HuH-7 (cell line): ENCODE data around the gene TBC1D5.
"Not testable (repeated sequence)": the region's sequence is repeated elsewhere in the genome, so short reads cannot be mapped to it uniquely, and the experiment has no call there.

Experiments used
- DNase-seq: peaks from one replicate; pipeline ENCODE4 v3.0.0; 2011; ENCODE audit warnings: low spot score

The TBC1D5 gene

DNA sequence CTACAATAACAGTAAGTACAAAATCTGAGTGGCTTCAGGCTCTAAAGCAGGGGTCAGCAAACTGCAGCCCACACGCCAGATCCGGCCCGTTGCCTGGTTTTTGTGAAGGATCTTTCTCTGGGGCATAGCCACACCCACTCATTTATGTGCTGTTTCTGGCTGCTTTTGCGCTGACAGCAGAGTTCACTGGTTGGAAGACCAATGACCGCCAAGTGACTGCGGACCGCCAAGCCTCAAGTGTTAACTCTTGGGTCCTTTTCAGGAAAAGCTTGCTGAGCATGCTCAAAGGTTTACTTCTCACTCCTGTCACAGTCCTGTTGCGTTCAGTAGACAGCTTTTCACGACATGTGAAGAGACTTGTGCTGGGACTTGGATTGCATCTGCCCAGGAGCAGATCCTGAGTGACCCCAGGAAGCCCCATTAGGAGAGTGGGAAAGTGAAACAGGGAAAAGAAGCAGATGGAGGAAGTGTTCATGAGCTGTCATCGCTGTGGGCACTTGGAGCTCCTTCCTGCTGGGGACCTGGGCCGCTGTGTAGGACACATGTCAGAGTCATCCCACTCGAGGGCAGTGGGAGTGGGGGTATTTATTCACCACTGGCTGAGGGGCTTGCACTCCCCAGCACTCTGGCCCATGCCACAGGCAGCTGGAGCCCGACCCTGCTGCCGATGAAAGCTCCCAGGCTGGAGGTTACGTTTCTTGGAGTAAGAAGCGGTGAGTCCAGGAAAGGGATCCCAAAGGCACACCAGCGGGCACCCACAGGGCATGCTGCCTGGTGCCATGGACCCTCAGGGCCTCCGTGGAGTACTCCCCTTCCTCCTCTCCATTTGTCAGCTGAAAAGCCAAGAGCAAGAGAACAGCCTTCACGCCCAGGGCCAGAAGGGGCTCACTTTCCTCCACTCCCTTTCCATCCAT is 608.5 kb downstream of the TBC1D5 start:
- no peak for DNase-seq

DNA sequence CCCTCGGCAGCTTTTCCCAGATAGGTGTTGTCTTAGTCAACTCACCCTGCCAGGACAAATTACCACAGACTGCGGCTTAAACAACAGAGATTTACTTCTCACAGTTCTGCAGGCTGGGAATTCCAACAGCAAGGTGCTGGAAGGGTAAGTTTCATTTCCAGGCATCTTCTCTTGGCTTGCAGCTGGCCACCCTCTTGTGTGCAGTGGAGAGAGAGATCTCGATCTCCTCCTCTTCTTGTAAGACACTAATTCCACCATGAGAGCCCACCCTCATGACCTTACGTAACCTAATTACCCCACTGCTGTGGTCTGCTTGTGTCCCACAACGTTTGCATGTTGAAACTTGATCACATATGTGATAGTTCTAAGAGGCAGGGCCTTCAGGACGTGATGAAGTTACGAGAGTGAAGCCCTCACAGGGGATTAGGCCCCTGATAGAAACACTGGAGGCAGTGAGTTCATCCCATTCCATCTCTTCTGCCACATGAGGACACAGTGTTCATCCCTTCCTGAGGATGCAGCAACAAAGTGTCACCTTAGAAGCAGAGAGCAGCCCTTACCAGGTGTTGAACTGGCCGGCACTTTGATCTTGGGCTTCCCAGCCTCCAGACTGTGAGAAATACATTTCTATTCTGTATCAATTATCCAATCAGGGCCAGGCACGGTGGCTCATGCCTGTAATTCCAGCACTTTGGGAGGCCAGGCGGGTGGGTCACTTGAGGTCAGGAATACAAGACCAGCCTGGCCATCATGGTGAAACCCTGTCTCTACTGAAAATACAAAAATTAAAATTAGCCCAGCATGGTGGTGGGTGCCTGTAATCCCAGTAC is 609.9 kb downstream of the TBC1D5 start:
- no peak for DNase-seq

DNA sequence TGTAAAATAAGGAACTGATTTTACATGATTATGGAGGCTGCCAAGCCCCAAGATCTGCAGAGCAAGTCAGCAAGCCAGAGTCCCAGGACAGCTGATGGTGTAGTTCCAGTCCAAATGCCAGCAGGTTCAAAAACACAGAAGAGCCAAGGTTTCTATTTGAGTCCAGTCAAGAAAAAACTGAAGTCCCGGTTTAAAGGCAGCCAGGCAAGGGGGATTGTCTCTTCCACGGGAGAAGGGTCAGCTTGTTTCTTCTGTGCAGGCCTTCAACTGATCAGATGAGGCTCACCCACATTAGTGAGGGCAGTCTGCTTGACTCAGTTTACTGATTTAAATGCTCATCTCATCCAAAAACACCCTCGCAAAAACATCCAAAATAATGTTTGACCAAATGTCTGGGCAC is 611.5 kb downstream of the TBC1D5 start:
- DNase-seq, result no peak

DNA sequence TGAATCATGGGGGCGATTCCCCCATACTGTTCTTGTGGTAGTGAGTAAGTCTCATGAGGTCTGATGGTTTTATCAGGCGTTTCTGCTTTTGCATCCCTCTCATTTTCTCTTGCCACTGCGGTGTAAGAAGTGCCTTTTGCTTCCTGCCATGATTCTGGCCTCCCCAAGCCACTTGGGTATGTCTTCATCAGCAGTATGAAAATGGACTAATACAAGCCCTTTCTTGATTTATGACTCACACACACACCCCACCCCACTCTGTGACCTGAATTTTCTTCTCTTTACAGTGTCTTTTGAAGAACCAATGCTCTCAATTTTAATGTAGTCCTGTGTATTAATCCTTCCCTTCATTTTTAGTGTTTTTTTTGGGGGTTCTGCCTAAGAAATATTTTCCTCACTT is 612.9 kb downstream of the TBC1D5 start:
- DNase-seq, result no peak

DNA sequence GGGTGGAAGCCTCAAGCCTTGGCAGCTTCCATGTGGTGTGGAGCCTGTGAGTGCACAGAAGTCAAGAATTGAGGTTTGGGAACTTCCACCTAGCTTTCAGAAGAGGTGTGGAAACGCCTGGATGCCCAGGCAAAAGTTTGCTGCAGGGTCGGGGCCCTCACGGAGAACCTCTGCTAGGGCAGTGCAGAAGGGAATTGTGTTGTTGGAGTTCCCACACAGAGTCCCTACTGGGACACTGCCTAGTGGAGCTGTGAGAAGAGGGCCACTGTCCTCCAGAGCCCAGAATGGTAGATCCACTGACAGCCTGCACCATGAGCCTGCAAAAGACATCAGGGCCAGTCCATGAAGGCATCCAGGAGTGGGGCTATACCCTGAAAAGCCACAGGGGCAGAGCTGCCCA is 613.8 kb downstream of the TBC1D5 start:
- DNase-seq, result not testable (repeated sequence)

DNA sequence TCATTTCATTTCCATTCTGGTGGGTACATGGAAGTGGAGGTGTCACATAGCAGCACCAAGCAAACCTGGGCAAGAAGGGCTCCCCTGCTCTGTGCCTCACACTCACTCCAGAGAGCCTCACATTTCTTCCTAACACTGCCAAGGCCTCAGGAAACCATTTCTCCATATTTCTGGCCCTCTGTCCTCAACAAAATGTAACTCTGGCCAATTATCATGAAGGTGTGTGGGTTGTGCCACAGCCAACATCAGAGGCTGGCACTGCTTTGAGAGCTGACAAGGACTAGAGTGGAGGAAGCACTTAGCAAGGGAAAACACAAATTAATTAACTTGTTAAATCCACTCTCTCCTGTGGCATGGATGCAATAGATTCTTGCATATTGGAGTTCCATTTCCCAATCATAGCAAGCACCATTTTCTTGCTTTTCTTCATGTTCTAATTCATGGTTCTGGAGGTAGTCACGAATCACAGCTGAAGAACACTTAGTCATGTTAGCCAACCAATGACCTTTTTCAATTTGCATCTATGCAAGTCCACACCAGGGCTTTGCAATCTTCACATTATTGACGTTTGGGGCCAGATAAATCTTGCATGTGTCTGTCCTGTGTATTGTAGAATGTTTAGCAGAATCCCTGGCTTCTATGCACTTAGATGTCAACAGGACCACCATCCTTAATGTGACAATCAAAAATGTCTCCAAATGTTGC is 616.5 kb downstream of the TBC1D5 start:
- DNase-seq, result no peak

- no peak for DNase-seq
Measured at GRCh38 chr3:17122758-17123157, 619.7 kb downstream of the TBC1D5 start.

DNA sequence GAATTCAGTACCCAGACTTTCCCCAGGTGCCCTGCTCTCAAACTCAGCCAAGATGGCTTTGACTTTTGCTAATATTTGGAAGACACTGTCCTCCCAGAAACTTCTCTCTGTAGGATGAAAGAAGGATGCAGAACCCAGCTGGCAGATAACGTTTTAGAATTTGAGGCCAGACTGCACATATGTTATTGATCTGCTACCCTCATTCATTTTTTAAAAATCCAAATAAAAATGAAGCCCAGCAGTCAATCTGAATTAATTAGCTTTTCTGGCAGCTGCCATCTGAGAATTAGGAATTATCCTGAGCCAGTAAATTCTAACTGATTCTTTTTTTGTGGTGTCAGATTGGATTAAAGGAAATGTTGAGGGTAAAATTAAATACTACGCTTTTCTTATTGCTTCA is 621.1 kb downstream of the TBC1D5 start:
- no peak for DNase-seq

DNA sequence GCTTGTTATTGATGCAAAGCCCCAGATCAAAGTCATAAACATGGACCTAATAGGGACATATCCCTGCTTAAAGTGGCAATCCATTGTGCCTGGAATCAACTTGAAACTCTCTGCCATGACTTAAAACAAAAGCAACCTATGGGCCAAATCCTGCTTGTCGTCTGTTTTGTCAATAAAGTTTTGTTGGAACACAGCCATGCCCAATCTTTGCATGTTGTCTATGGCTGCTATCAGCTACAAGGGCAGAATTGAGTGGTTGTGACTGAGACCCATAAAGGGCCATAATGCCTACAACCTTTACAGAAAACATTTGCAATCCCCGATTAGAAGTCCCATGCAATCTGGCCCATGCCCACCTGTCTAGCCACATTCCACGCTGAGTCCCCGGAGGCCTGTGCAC is 622.3 kb downstream of the TBC1D5 start:
- DNase-seq, result no peak

- DNase-seq, result no peak
Measured at GRCh38 chr3:17119201-17120072, 623.0 kb downstream of the TBC1D5 start.

- no peak for DNase-seq
Measured at GRCh38 chr3:17118771-17119170, 623.7 kb downstream of the TBC1D5 start.

DNA sequence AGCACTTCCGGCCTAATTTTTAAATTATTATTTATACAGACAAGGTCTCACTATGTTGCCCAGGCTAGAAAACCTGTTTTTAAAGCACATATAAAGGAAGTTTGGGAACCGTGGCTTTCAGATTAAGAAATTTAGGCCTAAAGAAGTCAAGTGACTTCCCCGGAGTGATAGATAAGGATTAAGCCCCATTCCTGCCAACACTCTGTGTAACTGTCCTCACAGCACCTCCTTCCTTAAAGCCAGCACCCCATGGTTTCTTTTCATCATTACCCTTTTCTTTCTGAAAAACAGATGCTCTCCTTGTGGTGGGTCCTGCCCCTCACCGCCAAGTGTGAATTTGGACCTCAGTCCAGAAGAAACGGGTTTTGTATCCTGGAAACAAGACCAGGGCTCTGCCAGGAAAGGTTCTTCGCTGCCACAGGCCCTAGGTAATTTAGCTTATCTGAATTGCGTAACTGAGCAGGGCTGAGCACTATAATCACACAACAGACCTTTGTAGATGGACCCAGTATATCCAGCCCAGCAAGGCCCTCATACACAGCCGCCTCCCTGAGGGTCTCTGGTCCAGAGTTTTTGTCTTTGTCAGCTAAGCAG is 626.3 kb downstream of the TBC1D5 start:
- DNase-seq, result peak; percentile 82

DNA sequence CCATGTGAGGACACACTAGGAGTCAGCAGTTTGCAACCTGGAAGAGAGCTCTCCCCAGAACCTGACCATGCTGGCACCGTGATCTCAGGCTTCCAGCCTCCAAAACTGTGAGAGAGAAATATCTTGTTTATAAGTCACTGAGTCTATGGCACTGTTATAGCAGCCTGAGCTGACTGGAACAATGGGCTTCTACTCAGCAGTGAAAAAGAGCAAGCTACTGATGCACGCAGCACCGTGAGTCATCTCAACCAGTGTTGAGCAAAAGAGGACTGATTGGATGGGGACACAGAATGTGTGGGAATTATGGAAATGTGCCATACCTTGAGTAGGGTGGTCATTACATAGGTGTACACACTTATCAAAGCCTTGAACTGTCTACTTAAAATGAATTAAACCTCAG is 627.2 kb downstream of the TBC1D5 start:
- DNase-seq, result no peak

GRCh38 chr3:17111586-17111985 is 630.8 kb downstream of the TBC1D5 start:
- DNase-seq, result no peak

DNA sequence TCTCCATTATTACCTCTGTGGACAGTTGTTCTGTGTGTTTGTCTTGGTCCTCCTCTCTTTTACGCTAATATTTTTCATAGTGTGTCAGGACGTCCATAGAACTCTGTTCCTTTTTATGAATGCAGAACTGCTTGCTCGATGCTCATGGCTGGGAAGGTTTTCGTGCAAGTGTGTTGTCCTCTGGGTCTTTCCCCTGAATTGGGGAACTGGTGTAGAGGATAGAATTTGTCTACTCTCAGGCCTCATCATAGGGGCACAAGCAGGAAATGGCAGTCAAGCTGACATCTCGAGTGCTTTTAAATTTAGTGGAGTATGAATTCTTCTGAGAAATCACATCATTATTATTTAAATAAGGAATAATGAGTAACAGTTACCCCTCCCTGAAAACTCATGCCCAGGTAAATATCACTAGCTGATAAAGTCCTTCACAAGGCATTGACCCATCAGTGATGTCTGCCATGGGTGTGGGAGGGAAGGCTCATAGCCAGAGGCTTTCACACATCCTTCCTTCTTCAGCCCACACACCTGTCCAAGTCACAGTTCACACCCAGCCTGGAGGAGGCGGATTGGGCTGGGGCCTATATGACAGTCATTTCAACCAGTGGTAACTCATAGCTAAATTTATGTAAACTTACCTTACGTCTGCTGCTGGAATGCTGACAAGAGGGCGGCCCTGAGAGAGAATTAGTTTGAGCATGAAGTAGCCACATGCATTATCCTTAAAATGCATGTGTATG is 631.6 kb downstream of the TBC1D5 start:
- no peak for DNase-seq
